HCT116 (cell line): ENCODE measurements around the gene RHOB. TPM values are rescaled to one million over a fixed set of nuclear protein-coding genes. Genes with fewer than 3 reads are reported as not detected.

Experiments used
- ATAC-seq: fragments of 200-7000 bp; cut with Tn5 transposase; 2 replicates; pipeline ENCODE4 v1.9.1; 2020; ENCODE audit warnings: mild to moderate bottlenecking, moderate library complexity
- BruUV-seq: library from RNA; stranded (reverse); fragments of 400-500 nt; replicated peaks from 2 replicates; lab custom pipeline; 2021; lab: Mats Ljungman, UMichigan
- CTCF ChIA-PET: fragments of 300-600 bp; sonication (Branson Sonifier 250); formaldehyde crosslinking; loops from one replicate; lab custom pipeline; 2021; ENCODE audit warnings: antibody characterized with exemption; lab: Charles Lee
- POLR2A ChIA-PET: fragments of 300-600, 350-600 bp; sonication (Branson Sonifier 250); formaldehyde crosslinking; loops from one replicate; lab custom pipeline; 2021; ENCODE audit warnings: antibody characterized with exemption; lab: Charles Lee
- RAD21 ChIA-PET, 2 experiments: fragments of 300-600 bp; sonication (Branson Sonifier 250); formaldehyde crosslinking; loops; one replicate each; lab custom pipeline; 2023; ENCODE audit warnings: low total read pairs in 2 of 2; ENCODE audit not compliant: uncharacterized antibody in 2 of 2, unreplicated experiment in 2 of 2, low non-redundant PET in 1 of 2; lab: Charles Lee
- DNase-seq: peaks from one replicate; pipeline ENCODE4 v3.0.0-alpha.2; 2010; ENCODE audit warnings: low read depth, low spot score
- H2AFZ ChIP-seq: fragments of 200-600 bp; shearing (Covaris generic), sonication (generic); 2 replicates; pipeline ENCODE4 v1.6.1; 2017; ENCODE audit warnings: low read depth, mixed run types, mixed read lengths, antibody characterized with exemption, low read length; ENCODE audit not compliant: poor library complexity, severe bottlenecking
- H3K27ac ChIP-seq: 2 replicates; pipeline ENCODE4 v1.5.1; 2012; ENCODE audit warnings: low read depth, low read length
- H3K27me3 ChIP-seq: fragments of 200-600 bp; sonication (generic); 2 replicates; pipeline ENCODE4 v1.6.1; 2016; ENCODE audit warnings: mixed run types, low read length, mixed read lengths; ENCODE audit not compliant: insufficient read depth
- H3K36me3 ChIP-seq, 2 experiments: fragments of 200-500 bp in 1 of 2; fragments of 200-600 bp in 1 of 2; sonication (Bioruptor generic) in 1 of 2; sonication (generic) in 1 of 2; 2 replicates each; pipeline versions ENCODE4 v1.5.1 to v1.6.1; 2014 to 2016; ENCODE audit warnings: low read length in 2 of 2, inconsistent platforms in 1 of 2, mixed read lengths in 1 of 2, mixed run types in 1 of 2; ENCODE audit not compliant: insufficient read depth in 2 of 2, control insufficient read depth in 1 of 2
- H3K4me1 ChIP-seq, 2 experiments: fragments of 200-600 bp in 1 of 2; sonication (generic) in 1 of 2; 2 replicates each; pipeline versions ENCODE4 v1.5.1 to v1.6.1; 2012 to 2017; ENCODE audit warnings: low read length in 2 of 2, inconsistent platforms in 1 of 2, mild to moderate bottlenecking in 1 of 2, mixed read lengths in 1 of 2, mixed run types in 1 of 2, moderate library complexity in 1 of 2; ENCODE audit not compliant: insufficient read depth in 2 of 2, control insufficient read depth in 1 of 2
- H3K4me2 ChIP-seq: fragments of 200-600 bp; sonication (generic); 2 replicates; pipeline ENCODE4 v1.6.1; 2017; ENCODE audit warnings: mixed run types, low read length, mixed read lengths
- H3K4me3 ChIP-seq, 2 experiments: fragments of 200-600 bp in 1 of 2; sonication (generic) in 1 of 2; replicated peaks in 1 of 2; 2 replicates each; pipeline ENCODE4 v1.5.1; 2011 to 2016; ENCODE audit warnings: low read length in 2 of 2, control low read depth in 1 of 2, low read depth in 1 of 2, mild to moderate bottlenecking in 1 of 2, mixed read lengths in 1 of 2, mixed run types in 1 of 2
- H3K79me2 ChIP-seq: fragments of 200-600 bp; sonication (generic); 2 replicates; pipeline ENCODE4 v1.6.1; 2017; ENCODE audit warnings: mild to moderate bottlenecking, mixed run types, low read length, moderate library complexity, mixed read lengths; ENCODE audit not compliant: insufficient read depth
- H3K9ac ChIP-seq: fragments of 200-600 bp; sonication (generic); 2 replicates; pipeline ENCODE4 v1.6.1; 2016; ENCODE audit warnings: low read length, mixed read lengths
- H3K9me2 ChIP-seq: fragments of 200-600 bp; sonication (generic), shearing (Covaris generic); 2 replicates; pipeline ENCODE4 v1.6.1; 2017; ENCODE audit warnings: mixed run types, mild to moderate bottlenecking, moderate library complexity; ENCODE audit not compliant: insufficient read depth
- H3K9me3 ChIP-seq, 2 experiments: fragments of 200-500 bp in 1 of 2; fragments of 200-600 bp in 1 of 2; sonication (Bioruptor generic) in 1 of 2; sonication (generic) in 1 of 2; 2 replicates each; pipeline ENCODE4 v1.6.1; 2014 to 2017; ENCODE audit warnings: low read length in 2 of 2, mixed read lengths in 2 of 2, inconsistent platforms in 1 of 2, low read depth in 1 of 2, mild to moderate bottlenecking in 1 of 2, mixed run types in 1 of 2, moderate library complexity in 1 of 2; ENCODE audit not compliant: control insufficient read depth in 1 of 2, insufficient read depth in 1 of 2
- H4K20me1 ChIP-seq: fragments of 200-600 bp; sonication (generic), shearing (Covaris generic); 2 replicates; pipeline ENCODE4 v1.6.1; 2017; ENCODE audit warnings: mixed run types, mild to moderate bottlenecking, moderate library complexity; ENCODE audit not compliant: insufficient read depth
- CEBPB ChIP-seq: IDR thresholded peaks from 2 replicates; pipeline ENCODE4 v1.6.1; 2012; ENCODE audit warnings: low read depth
- ELF1 ChIP-seq: IDR thresholded peaks from 2 replicates; pipeline ENCODE4 v1.6.1; 2012; ENCODE audit warnings: low read depth, borderline replicate concordance
- EZH2 ChIP-seq: fragments of 200-600 bp; sonication (generic); IDR thresholded peaks from 2 replicates; pipeline ENCODE4 v1.6.1; 2017; ENCODE audit warnings: antibody characterized with exemption, mixed run types
- JUND ChIP-seq: IDR thresholded peaks from 2 replicates; pipeline ENCODE4 v1.6.1; 2012
- POLR2A ChIP-seq: IDR thresholded peaks from 2 replicates; pipeline ENCODE4 v1.7.0; 2011; ENCODE audit warnings: borderline replicate concordance; ENCODE audit not compliant: insufficient read depth, insufficient read length; ENCODE audit errors: extremely low read depth
- POLR2AphosphoS5 ChIP-seq: IDR thresholded peaks from 2 replicates; pipeline ENCODE4 v1.6.1; 2011; ENCODE audit warnings: mild to moderate bottlenecking, low read depth, low read length, moderate library complexity
- SRF ChIP-seq: IDR thresholded peaks from 2 replicates; pipeline ENCODE4 v1.6.1; 2012; ENCODE audit warnings: low read depth
- TCF7L2 ChIP-seq: IDR thresholded peaks from 2 replicates; pipeline ENCODE4 v1.7.0; 2011; ENCODE audit warnings: borderline replicate concordance, inconsistent platforms; ENCODE audit not compliant: insufficient read depth, insufficient read length; ENCODE audit errors: extremely low read depth
- YY1 ChIP-seq: IDR thresholded peaks from 2 replicates; pipeline ENCODE4 v1.6.1; 2011; ENCODE audit warnings: low read length, low read depth, moderate library complexity, mild to moderate bottlenecking; ENCODE audit not compliant: insufficient replicate concordance; ENCODE audit errors: extremely low read depth
- ZFX ChIP-seq: fragments of 450-650 bp; IDR thresholded peaks from 2 replicates; pipeline ENCODE4 v1.6.1; 2017
- intact Hi-C: fragments of 100-400 bp; cut with micrococcal nuclease; formaldehyde crosslinking; loops from 2 replicates; pipeline ENCODE4 v1.10.0; 2022
- total RNA-seq: library from RNA; stranded (reverse); gene quantifications from one replicate; pipeline ENCODE4 v1.2.1, GENCODE V29; 2021; ENCODE audit not compliant: unreplicated experiment
- TF ChIP-seq, protein P1 (sequence below): IDR thresholded peaks from 2 replicates; pipeline ENCODE4 v1.6.1; 2012
- TF ChIP-seq, protein P2 (sequence below), 3 experiments: fragments of 200-600 bp in 1 of 3; sonication (generic) in 1 of 3; IDR thresholded peaks in 2 of 3; conservative IDR thresholded peaks in 1 of 3; 2 replicates each; pipeline ENCODE4 v1.5.1; 2012 to 2017; ENCODE audit warnings: low read depth in 2 of 3, low read length in 2 of 3, antibody characterized with exemption in 1 of 3, borderline replicate concordance in 1 of 3, control low read depth in 1 of 3, mild to moderate bottlenecking in 1 of 3, mixed read lengths in 1 of 3, mixed run types in 1 of 3, moderate library complexity in 1 of 3; ENCODE audit not compliant: insufficient read depth in 1 of 3
- TF ChIP-seq, protein P3 (sequence below): IDR thresholded peaks from 2 replicates; pipeline ENCODE4 v1.6.1; 2011; ENCODE audit warnings: mild to moderate bottlenecking, low read length, moderate library complexity; ENCODE audit not compliant: insufficient replicate concordance; ENCODE audit errors: extremely low read depth

The RHOB gene
- total RNA-seq, 1 experiment from 2014 or later: 72.9 TPM

DNA sequence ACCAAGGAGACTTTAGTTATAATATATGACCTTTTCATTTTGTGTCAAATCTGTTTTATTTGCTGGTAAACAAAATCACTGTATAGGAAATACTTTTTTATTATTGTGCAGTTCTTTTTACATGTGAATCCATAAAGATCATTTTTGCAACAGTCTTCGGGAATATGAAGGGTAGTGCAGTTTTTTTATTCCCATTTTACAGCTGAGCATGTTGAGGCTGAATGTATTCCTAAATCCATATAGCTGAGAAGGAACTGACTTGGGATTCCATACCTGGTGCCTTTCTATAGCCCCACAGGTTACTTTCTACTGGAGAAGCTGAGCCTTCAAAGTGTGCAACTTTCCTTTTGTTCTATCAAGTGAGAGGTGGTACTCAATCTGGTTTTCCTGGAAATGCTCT is 29.6 kb downstream of the RHOB start:
- Histone ChIP-seq H3K27ac (no peak overlapping the region), H3K4me1 (no peaks in the 10 kb centered on the region), H3K4me2 (no peak overlapping the region), H3K9me3 (no peaks in the 10 kb centered on the region), H2AFZ (no peak overlapping the region), H4K20me1 (no peaks in the 10 kb centered on the region), H3K36me3 (no peaks in the 10 kb centered on the region), H3K9me2 (no peaks in the 10 kb centered on the region), H3K79me2 (no peaks in the 10 kb centered on the region), H3K9ac (no peak overlapping the region), H3K4me3 (no peak overlapping the region), H3K27me3 (no peaks in the 10 kb centered on the region)
- RAD21 ChIA-PET: no interaction called here
- TF ChIP-seq SRF (no peak), POLR2A (no peak), YY1 (no peak), CEBPB (no peak)
- ATAC-seq: no peak
- POLR2A ChIA-PET: no interaction called here
- no TSS peak for BruUV-seq
- DNase-seq: no peak
- intact Hi-C loops: no loop called here
- CTCF ChIA-PET: no interaction called here

DNA sequence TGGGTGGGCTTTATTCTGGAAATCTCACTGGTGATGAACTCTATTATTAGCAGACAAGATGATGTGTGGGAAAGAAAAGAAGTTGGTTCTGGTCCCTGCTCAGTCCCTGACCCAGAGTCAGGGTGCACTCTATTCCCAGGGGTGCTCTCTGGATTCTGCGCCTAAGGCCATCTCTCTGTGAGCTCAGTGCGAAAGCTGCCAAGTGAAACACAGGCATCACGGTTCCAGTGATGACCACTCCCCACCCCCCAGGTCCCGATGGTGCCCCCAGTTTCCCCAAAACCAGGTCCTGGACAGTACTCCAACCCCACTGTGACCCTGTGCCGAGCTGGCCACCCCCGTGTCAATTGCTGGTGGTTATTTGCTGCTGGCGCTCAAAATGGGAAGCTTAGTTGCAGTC is 30.1 kb downstream of the RHOB start:
- Histone ChIP-seq H3K27ac (no peak overlapping the region), H3K36me3 (no peaks in the 10 kb centered on the region), H2AFZ (no peak overlapping the region), H3K4me3 (no peak overlapping the region), H3K4me2 (no peak overlapping the region), H3K27me3 (no peaks in the 10 kb centered on the region), H3K4me1 (no peaks in the 10 kb centered on the region), H3K9ac (no peak overlapping the region), H3K9me2 (no peaks in the 10 kb centered on the region), H4K20me1 (no peaks in the 10 kb centered on the region), H3K9me3 (no peaks in the 10 kb centered on the region), H3K79me2 (no peaks in the 10 kb centered on the region)
- intact Hi-C loops: no loop called here
- ChIA-PET RAD21 (no interaction called here), POLR2A (no interaction called here), CTCF (no interaction called here)
- TF ChIP-seq JUND (no peak), ELF1 (no peak), YY1 (no peak), EZH2 (no peak), POLR2AphosphoS5 (no peak), POLR2A (no peak), TCF7L2 (no peak), SRF (no peak), ZFX (no peak)
- TF ChIP-seq, protein P1, sequence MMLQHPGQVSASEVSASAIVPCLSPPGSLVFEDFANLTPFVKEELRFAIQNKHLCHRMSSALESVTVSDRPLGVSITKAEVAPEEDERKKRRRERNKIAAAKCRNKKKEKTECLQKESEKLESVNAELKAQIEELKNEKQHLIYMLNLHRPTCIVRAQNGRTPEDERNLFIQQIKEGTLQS: no peak
- TF ChIP-seq, protein P2, sequence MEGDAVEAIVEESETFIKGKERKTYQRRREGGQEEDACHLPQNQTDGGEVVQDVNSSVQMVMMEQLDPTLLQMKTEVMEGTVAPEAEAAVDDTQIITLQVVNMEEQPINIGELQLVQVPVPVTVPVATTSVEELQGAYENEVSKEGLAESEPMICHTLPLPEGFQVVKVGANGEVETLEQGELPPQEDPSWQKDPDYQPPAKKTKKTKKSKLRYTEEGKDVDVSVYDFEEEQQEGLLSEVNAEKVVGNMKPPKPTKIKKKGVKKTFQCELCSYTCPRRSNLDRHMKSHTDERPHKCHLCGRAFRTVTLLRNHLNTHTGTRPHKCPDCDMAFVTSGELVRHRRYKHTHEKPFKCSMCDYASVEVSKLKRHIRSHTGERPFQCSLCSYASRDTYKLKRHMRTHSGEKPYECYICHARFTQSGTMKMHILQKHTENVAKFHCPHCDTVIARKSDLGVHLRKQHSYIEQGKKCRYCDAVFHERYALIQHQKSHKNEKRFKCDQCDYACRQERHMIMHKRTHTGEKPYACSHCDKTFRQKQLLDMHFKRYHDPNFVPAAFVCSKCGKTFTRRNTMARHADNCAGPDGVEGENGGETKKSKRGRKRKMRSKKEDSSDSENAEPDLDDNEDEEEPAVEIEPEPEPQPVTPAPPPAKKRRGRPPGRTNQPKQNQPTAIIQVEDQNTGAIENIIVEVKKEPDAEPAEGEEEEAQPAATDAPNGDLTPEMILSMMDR (IDR thresholded peaks at IDR 0.05 in 2 of 3, conservative IDR thresholded peaks at IDR 0.05 in 1 of 3; ENCODE audit: borderline replicate concordance in 1 of 3, insufficient read depth in 1 of 3, low read depth in 2 of 3, low read length in 2 of 3): no peak
- TF ChIP-seq, protein P3, sequence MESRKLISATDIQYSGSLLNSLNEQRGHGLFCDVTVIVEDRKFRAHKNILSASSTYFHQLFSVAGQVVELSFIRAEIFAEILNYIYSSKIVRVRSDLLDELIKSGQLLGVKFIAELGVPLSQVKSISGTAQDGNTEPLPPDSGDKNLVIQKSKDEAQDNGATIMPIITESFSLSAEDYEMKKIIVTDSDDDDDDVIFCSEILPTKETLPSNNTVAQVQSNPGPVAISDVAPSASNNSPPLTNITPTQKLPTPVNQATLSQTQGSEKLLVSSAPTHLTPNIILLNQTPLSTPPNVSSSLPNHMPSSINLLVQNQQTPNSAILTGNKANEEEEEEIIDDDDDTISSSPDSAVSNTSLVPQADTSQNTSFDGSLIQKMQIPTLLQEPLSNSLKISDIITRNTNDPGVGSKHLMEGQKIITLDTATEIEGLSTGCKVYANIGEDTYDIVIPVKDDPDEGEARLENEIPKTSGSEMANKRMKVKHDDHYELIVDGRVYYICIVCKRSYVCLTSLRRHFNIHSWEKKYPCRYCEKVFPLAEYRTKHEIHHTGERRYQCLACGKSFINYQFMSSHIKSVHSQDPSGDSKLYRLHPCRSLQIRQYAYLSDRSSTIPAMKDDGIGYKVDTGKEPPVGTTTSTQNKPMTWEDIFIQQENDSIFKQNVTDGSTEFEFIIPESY: no peak
- no peak for DNase-seq
- ATAC-seq: no peak
- BruUV-seq: no TSS peak
